AG20443 (cell line): ENCODE data around the gene CACTIN.
A peak's percentile ranks its signal among the peaks of the same experiment; 100 is the strongest.
"Not testable (repeated sequence)": the region's sequence is repeated elsewhere in the genome, so short reads cannot be mapped to it uniquely, and the experiment has no call there.

Experiments used
- DNase-seq: peaks from one replicate; pipeline ENCODE4 v3.0.0; 2012; ENCODE audit warnings: low spot score, mixed read lengths

Gene CACTIN

DNA sequence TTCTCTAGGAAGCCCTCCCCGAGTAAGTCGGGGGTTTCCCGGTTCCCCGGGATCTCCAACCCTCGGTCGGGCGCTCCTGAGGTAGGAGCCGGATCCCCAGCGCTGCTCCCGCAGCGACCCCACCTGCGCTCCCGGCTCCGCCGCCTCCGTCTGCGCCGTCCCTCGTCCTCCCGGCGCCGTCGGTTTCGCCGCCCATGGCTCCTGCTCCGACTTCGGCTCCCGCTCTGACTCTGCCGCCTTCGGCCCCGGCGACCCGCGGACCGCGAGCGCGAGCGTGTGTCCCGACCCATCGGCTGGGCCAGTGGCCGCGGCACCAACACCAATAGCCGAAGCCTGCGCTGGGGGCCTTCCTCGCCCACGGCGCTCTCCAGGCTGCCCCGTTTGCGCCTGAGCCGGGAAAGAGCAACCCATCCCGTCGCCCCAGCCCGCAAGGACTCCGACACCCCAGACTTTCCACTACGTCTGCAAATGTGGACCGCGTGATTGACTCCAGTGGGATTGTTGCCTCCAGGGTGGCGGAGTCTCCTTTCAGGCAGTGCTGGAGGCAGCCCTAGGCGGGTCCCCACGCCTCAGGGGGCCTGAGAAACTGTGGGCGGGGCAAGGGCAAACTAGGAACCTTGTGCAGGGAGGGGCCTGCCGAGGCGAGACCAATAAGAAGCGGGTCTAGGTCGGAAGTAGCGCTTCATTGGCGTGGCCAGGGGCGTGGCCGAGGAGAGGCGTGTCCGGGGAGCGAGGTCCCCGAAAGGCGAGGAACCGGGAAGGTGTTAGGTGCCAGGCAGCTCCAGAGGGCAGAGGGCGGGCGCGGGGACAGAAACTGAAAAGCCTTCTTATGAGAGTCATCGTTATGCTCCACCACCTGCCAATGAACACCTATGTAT lies at the start of gene CACTIN:
CACTIN (minus strand) TSS at position 318 of the 878 bp plus-strand sequence; CDS start at position 290, 28 bp downstream.
- peak; percentile 100 for DNase-seq

DNA sequence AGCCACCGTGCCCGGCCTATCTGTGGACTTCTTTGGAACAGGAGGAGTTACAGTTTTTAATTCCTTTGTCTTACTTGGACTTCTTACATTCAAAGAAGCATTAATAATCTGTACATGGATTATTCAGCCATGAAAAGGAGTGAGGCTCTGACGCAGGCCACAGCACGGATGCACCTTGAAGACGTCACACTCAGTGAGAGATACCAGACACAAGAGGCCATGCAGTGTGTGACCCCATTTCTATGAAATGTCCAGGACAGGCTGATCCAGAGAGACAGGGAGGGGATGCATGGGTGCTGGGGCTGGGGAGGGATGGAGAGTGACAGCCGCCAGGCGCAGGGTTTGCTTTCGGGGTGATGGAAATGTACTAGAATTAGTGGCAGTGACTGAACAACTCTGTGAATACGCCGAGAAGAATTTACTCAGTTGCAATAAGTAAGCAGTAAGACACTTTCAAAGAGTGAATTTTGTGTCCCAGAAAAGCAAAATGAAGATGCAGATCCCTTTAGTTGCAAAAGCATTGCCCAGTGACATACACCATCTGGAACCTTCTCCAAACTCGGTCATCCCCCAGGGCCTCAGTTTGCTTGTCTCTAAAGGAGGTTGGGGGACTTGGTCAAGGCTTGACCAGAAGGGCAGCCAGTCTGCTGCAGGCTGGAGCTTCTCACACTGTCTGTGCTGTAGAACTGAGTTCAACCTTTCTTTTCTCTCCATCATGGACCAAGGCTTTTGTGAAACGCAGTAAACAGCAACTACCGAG lies 48.4 kb upstream of the CACTIN start:
- DNase-seq: no peak

DNA sequence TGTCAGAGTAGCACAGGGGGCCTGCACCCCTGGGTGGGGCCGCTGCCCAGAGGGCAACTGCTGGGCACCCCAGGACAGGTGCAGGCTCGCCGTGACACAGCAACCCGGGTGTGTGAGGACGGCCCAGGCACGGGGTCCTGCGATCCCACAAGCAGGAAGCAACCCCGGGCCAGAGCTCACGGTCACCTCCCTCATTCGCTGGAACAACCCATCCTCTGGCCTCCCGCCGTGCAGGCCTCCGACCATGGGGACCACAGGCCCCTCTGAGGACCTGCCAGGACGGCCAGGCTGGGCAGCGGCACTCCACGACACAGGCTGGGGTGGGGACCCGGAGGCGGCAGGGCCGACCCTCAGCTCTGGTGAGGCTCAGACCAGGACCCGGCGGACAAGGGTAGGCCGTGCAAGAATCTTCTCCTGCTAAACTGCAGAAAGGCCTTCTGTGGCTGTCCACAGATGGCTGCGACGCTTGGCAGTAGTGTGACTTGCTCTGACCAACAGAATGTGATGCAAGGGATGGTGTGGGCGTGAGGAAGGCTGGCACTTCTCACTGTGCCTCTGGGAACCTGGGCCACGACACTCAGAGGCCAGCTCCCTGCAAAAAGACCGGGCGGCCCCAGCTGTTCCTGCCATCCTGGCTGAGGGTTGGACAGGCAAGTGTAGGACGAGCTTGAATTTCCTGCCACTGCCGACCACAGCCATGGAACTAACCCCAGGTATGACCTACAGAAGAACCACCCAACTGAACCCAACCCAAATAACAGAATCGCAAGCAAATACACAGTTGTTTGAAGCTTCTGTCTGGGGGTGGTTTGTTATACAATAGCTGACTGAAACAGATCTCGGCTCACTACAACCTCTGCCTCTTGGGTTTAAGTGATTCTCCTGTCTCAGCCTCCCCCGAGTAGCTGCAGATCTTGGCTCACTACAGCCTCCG lies 47.2 kb upstream of the CACTIN start:
- DNase-seq: no peak

DNA sequence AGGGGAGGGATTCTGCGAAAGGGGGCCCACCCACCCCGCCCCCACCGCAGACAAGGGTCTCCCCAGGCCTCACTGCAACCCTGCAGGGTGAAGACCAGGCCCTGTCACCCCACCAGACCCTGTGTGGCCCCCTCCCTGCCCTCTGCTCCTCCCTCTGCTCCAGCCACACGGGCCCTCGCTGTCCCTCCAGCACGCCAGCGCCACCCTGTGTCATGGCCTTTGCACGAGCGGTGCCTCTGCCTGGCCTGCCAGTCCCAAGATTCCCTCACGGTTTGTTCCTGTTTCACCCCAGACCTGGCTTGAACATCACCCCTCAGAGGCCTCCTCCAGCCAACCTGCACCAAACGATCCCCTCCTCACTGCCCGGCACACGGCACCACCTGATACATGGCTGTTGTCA lies 46.4 kb upstream of the CACTIN start:
- DNase-seq: no peak

DNA sequence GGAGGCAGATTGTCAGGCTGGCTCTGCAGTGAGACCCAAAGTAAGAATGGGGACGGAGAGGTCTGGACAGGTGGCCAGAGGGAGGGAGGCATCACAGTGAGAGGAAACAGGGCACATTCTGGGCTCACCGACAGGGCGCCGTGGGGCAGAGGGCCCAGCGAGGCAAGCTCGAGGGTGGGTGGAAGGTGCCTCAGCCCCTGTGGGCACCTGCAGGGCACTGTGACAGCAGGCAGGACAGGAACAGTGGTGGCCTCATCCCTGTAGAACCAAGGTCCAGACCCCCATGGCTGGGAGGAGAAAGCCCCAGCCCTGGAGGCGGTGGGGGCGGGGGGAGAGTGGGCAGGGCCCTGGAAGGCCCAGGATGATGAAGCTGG lies 46.0 kb upstream of the CACTIN start:
- DNase-seq: no peak

DNA sequence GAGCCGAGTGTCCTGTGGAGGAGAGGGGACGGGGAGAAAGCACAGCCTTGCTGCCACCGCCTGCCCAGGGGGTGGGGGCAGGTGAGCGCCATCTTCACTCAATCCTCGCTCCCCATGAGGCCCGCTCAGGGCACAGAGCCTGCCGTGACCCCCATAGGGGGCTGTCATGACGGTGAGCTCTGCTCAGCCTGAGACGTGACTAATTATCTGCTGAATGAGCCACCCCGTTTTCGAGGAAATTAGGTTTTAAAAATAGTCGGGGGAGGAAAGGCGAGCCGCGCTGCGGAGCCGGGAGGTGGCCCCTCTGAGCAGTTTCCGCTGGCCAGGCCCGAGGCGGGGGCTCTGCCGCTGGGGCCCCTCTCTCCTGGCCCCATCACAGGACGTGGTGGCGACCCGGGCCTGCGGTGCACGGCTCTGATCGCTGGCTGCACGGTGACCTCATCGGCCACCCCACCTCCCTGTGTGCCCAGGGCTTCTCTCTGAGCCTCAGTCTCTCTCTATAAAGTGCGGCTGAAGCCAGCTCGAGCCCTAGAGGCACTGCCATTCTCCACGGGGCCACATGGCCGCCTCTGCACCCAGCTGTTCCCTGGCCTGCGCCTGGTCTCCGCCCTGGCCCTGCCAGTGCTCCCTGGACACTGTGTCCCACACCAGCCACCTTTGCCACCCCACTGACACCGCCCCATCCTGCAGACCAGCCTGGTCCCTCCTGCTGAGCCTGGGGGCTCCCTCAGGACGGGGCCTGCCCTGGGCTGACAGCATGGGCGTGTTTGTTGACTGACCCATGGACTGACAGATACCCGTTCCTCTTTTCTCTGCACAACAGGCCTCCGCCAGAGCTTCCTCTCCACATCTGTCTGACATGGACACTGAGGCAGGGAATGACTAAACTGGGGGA lies 45.3 kb upstream of the CACTIN start:
- no peak for DNase-seq

DNA sequence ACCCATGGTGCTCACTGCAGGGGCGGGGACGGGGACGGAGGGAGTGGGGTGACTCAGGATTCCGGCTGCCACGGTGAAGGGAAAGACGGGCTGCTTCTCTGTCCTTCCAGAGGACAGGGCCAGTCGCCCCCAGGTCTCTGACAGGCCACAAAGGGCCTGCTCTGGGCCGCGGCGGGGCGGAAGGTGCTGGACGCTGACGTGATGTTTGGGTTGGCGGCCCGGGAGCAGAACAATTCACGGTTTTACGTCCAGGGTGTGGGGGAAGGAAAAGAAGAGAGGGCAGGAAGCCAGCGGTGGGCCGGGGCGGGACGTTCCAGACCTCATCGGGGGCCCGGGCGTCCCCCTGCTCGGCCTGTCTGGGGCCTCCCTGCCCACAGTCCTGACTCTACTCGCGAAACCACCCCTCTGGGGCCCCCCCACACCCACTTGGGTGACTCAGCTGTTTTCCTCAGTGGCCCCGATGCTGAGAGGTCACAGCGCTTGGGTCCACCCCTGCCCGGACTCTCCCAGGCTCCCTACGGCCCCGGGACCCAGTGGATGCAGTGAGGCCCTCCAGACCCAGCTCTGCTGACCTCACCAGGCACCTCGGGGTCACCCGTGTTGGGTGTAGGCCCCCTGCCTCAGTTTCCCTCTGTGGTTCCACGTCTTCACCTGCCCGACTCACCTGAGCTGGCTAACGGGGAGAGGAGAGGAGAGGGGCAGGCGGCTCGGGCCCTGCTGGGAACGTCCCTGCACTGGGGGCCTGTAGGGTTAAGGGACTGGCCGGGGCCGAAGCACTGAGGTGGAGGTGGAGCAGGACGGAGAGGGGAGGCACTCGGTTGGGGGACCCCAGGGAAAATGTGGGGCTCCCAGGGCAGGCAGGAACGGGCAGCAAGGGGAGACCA lies 44.4 kb upstream of the CACTIN start:
- peak; percentile 90 for DNase-seq

DNA sequence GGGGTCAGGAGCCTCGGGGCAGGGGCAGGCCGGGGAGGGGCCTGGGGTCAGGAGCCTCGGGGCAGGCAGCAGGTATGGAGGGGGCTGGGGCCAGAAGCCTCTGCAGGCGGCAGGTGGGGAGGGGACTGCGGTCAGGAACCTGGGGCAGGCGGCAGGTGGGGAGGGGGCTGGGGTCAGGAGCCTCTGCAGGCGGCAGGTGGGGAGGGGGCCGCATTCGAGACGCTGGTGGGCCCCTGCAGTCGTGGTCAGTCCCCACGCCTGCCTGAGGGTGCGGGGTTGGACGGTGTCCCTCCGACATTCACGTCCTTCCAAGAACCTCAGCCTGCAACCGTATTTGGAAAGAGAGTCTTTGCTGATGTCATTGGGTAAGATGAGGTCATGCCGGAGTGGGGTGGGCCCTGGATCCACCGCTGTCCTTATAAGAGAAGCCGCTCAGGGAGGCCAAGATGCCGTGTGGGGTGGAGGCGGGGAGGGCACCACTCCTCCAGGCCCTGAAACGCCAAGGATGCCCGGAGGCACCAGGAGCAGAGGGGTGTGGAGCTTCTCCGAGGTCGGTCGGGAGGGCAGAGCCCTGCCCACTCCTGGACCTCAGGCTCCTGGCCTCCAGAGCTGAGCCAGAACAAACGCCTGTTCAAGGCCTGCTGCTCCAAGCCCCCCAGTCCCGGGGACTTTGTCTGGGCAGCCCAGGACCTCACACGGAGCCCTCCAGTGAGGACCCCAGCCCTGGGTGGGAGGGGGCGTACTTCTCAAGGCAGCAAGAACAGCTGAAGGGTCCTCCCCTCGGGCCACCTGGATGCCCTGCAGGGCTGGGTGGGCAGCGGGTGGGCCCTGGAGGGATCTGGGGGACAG lies 43.6 kb upstream of the CACTIN start:
- peak; percentile 95 for DNase-seq

DNA sequence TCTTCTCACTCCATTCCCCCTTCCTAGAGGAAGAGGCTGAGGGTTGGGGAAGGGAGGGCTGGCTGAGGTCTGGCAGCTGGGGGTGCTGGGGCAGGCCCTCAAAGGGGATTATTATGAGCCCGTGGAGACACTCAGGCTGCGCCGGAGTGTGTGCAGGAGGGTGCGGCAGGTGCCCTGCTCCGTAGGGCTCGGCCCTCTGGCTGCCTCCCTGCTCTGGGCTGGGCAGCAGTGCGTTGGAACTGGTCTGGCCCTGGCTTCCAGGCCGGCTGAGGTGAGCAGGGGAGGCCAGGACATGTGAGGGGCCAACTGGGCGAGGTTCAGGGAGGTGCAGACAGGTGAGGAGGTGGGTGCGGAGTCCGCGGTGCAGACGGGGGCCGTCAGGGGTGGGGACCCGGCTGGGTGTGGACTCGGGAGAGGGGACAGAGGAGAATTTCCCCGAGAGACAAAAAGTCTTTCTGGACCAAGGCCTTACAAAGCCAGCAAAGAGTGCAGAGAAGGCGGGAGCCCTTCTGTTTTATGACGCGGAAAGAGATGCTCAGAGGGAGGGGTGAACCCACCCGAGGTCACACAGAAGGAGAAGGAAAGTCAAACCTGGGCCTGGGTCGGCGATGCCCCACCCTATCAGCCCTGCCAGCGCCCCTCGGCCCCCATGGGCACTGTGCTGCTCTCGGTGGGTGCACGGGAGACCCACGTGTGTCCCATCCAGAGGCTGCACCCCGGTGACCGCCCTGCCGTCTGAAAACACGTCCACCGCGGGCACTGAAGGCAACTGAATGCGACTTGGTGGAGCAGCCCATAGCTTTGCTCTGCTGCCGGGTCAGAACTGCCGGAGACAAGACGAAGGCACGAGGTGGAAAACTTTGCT lies 42.7 kb upstream of the CACTIN start:
- no peak for DNase-seq

DNA sequence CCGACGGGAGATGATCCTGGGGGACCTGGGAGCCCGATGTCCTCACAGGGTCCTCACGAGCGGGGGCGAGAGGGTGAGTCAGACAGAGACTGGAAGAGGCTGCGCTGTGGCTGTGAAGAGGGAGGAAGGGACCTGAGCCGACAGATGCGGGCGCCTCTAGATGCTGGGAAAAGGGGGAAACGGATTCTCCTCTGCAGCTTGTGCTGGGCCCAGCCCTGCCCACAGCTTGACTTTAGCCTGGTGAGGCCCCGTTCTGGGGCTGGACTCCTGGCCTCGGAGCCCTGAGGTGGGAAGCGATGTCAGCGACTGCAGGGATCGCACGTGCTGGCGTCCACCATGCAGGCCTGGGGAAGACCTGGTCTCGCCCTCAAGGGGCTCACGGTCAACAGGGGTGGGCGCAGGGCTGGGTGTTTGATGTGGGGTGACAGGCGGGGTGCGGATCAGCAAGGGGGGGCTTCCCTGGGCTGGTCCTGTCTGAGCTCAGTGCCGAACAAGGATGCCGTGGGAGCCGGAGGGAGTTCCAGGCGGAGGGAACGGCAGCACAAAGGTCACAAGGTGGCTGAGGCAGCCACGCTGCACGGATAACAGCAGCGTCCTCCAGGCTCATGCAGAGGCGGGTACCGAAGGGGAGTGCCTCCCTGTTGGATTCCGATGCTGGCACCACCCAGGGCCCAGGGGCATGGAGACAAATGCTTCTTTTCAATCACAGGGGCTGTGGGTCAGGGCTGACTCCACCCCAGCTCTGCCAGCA lies 41.9 kb upstream of the CACTIN start:
- DNase-seq: no peak

DNA sequence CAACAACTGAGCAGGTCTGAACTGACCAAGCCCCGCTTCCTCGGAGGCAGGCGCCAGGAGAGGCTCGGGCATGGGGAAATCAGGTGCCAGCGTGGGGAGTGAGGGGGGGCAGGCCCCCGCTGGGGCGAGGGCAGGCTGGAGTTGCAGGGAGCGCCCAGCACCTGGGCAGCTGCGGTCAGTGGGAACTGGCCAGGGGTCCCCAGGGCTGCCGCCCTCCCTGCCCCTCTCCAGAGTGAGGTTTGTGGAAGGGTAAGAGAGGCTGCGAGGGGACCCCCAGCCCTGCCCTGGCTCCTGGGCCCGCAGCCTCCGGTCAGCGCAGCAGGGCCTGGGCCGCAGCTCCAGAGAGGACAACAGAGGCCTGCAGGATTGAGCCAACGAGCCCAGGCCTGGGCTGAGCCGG lies 41.2 kb upstream of the CACTIN start:
- DNase-seq: no peak

DNA sequence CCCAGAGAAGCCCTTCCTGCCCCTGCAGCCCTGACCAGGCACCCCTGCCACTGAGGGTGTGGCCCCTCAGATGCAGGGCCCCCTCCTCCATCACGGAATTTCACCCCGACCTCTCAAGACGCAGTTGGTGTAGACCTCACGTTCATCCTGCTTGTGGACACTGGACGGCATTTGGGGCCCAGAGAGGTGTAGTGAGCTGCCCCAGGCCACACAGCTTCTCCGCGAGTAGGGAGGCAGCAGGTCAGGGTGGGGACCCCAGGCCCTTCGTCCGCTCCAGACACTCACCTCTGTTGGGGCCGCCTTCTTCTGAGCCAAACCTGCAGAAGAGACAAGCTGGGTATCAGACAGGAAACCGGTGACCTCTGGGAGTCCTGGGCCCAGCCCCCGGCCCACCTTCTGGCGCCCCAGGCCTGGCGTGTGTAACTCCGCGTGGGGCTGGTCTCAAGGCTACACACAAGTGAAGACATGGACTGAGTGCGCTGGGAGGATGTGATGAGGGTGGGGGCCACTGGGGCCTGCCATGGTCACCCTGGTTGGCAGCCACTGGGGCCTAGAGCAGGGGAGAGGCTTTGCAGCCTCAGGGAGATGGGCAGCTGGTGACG lies 40.5 kb upstream of the CACTIN start:
- no peak for DNase-seq

DNA sequence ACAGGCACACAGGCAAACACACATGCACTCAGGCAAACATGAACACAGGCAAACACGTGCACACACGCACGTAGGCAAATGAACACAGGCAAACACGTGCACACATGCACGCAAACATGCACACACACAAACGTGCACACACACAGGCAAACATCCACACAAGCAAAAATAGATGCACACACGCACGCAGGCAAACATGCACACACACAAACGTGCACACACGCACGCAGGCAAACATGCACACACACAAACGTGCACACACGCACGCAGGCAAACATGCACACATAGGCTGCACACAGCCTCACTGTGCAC lies 39.9 kb upstream of the CACTIN start:
- DNase-seq: not testable (repeated sequence)

DNA sequence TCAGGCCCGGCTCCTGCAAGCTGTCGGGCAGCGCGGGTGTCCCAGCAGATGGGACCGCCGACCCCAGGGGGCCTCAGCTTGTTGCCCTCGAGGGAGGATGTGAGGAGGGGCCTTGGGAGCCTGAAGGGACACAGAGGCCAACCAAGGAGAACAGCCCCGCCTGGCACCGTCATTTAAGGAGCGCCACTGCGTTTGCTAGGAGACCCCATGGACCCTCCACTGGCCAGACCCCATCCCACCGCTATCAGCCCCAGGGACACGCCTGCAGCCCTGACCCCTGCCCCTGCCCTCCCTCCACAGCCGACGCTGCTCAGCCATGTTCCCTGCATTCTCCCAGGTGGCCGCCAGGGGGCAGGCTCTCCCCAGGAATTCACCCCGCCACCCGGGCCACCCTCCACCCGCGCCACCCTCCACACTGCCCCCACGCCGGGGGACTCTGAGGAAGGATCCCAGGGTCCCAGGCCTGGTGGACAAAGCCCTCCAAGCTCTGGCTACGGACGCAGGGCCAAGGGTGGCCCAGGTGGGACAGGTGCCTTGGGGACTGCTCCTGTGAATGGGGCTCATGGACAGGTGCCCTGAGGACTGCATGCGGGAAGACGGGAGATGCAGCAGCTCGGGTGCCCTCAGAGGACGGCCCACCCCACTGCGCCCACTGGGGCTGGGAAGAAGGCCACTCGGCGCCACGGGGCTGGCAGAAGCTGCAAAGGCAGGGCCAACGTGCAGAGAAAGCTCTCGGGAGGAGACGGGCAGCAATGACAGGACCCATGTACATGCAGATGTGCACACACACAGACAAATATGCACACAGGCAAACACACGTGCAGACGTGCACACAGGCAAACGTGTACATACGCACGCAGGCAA lies 39.3 kb upstream of the CACTIN start:
- peak; percentile 89 for DNase-seq

DNA sequence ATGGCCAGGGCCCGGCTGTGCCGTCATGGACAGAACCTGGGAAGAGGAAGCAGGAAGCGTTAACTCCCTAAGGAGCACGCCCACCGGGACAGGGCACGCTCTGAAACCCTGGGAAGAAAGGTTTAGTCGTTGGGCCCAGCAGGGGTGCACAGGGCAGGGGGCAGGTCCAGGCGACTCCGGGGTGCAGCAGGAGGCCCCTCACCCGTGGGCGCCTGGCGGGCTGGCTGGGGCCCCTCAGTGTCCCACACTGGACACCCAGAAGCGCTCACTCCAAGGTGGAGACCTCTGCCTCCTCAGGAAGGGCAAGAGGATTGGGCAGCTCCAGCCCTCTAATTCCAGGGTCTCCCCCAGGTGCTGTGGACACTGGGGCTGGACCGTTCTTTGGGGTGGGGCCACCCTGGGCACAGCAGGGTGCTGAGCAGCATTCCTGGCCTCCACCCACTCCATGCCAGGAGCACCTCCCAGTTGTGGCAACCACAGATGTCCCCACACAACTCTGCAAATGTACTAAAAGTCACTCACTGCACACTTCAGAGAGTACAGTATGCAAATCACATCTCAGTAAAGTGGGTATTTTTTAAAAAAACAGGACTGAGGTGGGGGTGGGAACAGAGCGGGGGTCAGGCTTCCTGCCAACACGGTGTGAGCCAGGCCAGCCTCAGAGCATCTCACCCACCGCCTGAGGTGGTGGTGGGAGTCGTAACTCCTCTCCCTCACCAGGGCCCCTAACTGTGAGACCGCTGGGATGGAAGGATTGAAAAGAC lies 38.5 kb upstream of the CACTIN start:
- DNase-seq: no peak
